Esophagus muscularis mucosa (tissue), 3 donors: Measurements from ENCODE around the gene SYNPO2.

Source experiments
- POLR2A ChIP-seq: fragments of 450-650 bp; IDR thresholded peaks from one replicate; pipeline ENCODE4 v1.6.1; 2017; ENCODE audit warnings: antibody characterized with exemption, moderate library complexity, mild to moderate bottlenecking, low read depth
- TF ChIP-seq, protein P1 (sequence below), 3 experiments: fragments of 200-600 bp in 2 of 3; fragments of 450-650 bp in 1 of 3; sonication (generic) in 2 of 3; IDR thresholded peaks; one replicate each; pipeline ENCODE4 v1.5.1; 2017 to 2019; ENCODE audit warnings: antibody characterized with exemption in 3 of 3, mild to moderate bottlenecking in 2 of 3, moderate library complexity in 1 of 3

DNA sequence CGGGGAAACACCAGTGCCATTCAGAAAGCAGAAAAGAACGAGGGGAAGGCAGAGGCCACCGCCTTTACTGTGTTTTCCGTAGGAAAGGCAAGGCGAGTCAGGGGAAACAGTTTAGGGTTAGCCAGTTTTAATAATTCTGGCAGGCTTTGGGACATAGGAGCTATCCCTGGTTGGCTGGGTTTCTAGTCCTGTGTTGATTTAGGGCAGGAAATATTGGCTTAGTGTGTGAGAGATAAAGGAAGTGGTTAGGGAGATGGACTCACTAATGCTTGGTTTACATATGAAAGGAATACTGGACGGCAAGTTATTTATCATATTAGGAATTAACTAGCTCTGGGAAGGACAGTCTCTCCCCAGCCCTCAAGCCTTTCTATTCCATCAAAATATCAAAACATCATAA, 53.1 kb downstream of the SYNPO2 start:
- TF ChIP-seq POLR2A, result no peak
- TF ChIP-seq, protein P1, sequence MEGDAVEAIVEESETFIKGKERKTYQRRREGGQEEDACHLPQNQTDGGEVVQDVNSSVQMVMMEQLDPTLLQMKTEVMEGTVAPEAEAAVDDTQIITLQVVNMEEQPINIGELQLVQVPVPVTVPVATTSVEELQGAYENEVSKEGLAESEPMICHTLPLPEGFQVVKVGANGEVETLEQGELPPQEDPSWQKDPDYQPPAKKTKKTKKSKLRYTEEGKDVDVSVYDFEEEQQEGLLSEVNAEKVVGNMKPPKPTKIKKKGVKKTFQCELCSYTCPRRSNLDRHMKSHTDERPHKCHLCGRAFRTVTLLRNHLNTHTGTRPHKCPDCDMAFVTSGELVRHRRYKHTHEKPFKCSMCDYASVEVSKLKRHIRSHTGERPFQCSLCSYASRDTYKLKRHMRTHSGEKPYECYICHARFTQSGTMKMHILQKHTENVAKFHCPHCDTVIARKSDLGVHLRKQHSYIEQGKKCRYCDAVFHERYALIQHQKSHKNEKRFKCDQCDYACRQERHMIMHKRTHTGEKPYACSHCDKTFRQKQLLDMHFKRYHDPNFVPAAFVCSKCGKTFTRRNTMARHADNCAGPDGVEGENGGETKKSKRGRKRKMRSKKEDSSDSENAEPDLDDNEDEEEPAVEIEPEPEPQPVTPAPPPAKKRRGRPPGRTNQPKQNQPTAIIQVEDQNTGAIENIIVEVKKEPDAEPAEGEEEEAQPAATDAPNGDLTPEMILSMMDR (IDR thresholded peaks at IDR 0.05), result no peak
